DOHH2 (cell line): ENCODE results near the gene ITCH.
"Not testable (repeated sequence)": the region's sequence is repeated elsewhere in the genome, so short reads cannot be mapped to it uniquely, and the experiment has no call there.

ENCODE experiments used
- H3F3A ChIP-seq: fragments of 200-600 bp; sonication (generic), shearing (Covaris generic); 2 replicates; pipeline ENCODE4 v1.6.0; 2016; ENCODE audit warnings: antibody characterized with exemption, mild to moderate bottlenecking; ENCODE audit not compliant: control insufficient read depth, insufficient read depth
- H3K27ac ChIP-seq: fragments of 200-600 bp; sonication (generic); 2 replicates; pipeline ENCODE4 v1.5.1; 2014; ENCODE audit warnings: low read depth, mild to moderate bottlenecking, low read length, moderate library complexity
- H3K27me3 ChIP-seq: fragments of 200-600 bp; sonication (generic); 2 replicates; pipeline ENCODE4 v1.6.1; 2014; ENCODE audit warnings: mild to moderate bottlenecking, low read length, mixed read lengths; ENCODE audit not compliant: control insufficient read depth
- H3K36me3 ChIP-seq: fragments of 200-600 bp; sonication (generic); 2 replicates; pipeline ENCODE4 v1.6.1; 2014; ENCODE audit warnings: mild to moderate bottlenecking, low read length, moderate library complexity, mixed read lengths; ENCODE audit not compliant: control insufficient read depth
- H3K4me1 ChIP-seq: fragments of 200-600 bp; sonication (generic); 2 replicates; pipeline ENCODE4 v1.6.1; 2014; ENCODE audit warnings: mild to moderate bottlenecking, low read length, mixed read lengths; ENCODE audit not compliant: control insufficient read depth
- H3K4me2 ChIP-seq: fragments of 200-600 bp; sonication (generic); 2 replicates; pipeline ENCODE4 v1.6.0; 2014; ENCODE audit warnings: mild to moderate bottlenecking, low read length, moderate library complexity
- H3K4me3 ChIP-seq: fragments of 200-600 bp; sonication (generic); 2 replicates; pipeline ENCODE4 v1.5.1; 2014; ENCODE audit warnings: mild to moderate bottlenecking, low read length, mixed read lengths
- H3K79me2 ChIP-seq: fragments of 200-600 bp; sonication (generic); 2 replicates; pipeline ENCODE4 v1.6.1; 2014; ENCODE audit warnings: mild to moderate bottlenecking, low read length, mixed read lengths; ENCODE audit not compliant: control insufficient read depth
- H3K9me2 ChIP-seq: fragments of 200-600 bp; sonication (generic); replicated peaks from 2 replicates; pipeline ENCODE4 v1.6.1; 2014; ENCODE audit warnings: mild to moderate bottlenecking, low read length, mixed read lengths; ENCODE audit not compliant: control insufficient read depth
- H3K9me3 ChIP-seq: fragments of 200-600 bp; sonication (generic); 2 replicates; pipeline ENCODE4 v1.6.1; 2014; ENCODE audit warnings: antibody characterized with exemption, low read length, mixed read lengths; ENCODE audit not compliant: control insufficient read depth, insufficient read depth
- H4K20me1 ChIP-seq: fragments of 200-600 bp; sonication (generic); 2 replicates; pipeline ENCODE4 v1.6.0; 2014; ENCODE audit warnings: low read depth, mild to moderate bottlenecking, antibody characterized with exemption, low read length, moderate library complexity; ENCODE audit not compliant: control insufficient read depth, insufficient read depth
- CTCF ChIP-seq: fragments of 200-600 bp; sonication (generic); IDR thresholded peaks from one replicate; pipeline ENCODE4 v1.5.1; 2014; ENCODE audit warnings: antibody characterized with exemption, mild to moderate bottlenecking, low read depth, low read length; ENCODE audit not compliant: poor library complexity, severe bottlenecking
- EZH2phosphoT487 ChIP-seq: fragments of 200-600 bp; sonication (generic); IDR thresholded peaks from 2 replicates; pipeline ENCODE4 v1.6.1; 2017; ENCODE audit warnings: borderline replicate concordance, mild to moderate bottlenecking, antibody characterized with exemption, low read length, moderate library complexity, mixed read lengths

ITCH gene

GRCh38 chr20:34347571-34347970 is 15.5 kb upstream of the ITCH start:
- H3F3A ChIP-seq = no peaks in the 10 kb centered on the region
- no peak overlapping the region for H3K27ac ChIP-seq
- no peaks in the 10 kb centered on the region for H3K9me2 ChIP-seq
- no peaks in the 10 kb centered on the region for H3K79me2 ChIP-seq
- no peak overlapping the region for H3K4me3 ChIP-seq
- H3K36me3 ChIP-seq = no peaks in the 10 kb centered on the region
- no peak overlapping the region for H3K4me2 ChIP-seq
- TF ChIP-seq EZH2phosphoT487 (no peak), CTCF (no peak)
- no peaks in the 10 kb centered on the region for H4K20me1 ChIP-seq
- no peaks in the 10 kb centered on the region for H3K9me3 ChIP-seq
- H3K4me1 ChIP-seq = peaks cover under 1% of the 10 kb centered on the region; the same call in 1 of the 2 replicates
- no peaks in the 10 kb centered on the region for H3K27me3 ChIP-seq

GRCh38 chr20:34350095-34350494 is 13.0 kb upstream of the ITCH start:
- Histone ChIP-seq H3K9me2 (no peaks in the 10 kb centered on the region), H4K20me1 (no peaks in the 10 kb centered on the region), H3K4me2 (no peak overlapping the region), H3K9me3 (no peaks in the 10 kb centered on the region), H3K36me3 (no peaks in the 10 kb centered on the region), H3F3A (no peaks in the 10 kb centered on the region), H3K4me1 (no peaks in the 10 kb centered on the region), H3K79me2 (no peaks in the 10 kb centered on the region), H3K4me3 (no peak overlapping the region), H3K27ac (no peak overlapping the region), H3K27me3 (no peaks in the 10 kb centered on the region)
- TF ChIP-seq CTCF (no peak), EZH2phosphoT487 (no peak)

GRCh38 chr20:34353467-34353866 is 9.6 kb upstream of the ITCH start:
- not testable (repeated sequence) for H3K4me3 ChIP-seq, H3F3A ChIP-seq, H3K27me3 ChIP-seq, H3K4me1 ChIP-seq, H3K9me2 ChIP-seq, H3K27ac ChIP-seq, H3K79me2 ChIP-seq, H3K4me2 ChIP-seq, H3K9me3 ChIP-seq, H3K36me3 ChIP-seq, H4K20me1 ChIP-seq

- Histone ChIP-seq H3F3A (no peaks in the 10 kb centered on the region), H3K9me3 (no peaks in the 10 kb centered on the region), H4K20me1 (no peaks in the 10 kb centered on the region), H3K4me3 (no peak overlapping the region), H3K27ac (no peak overlapping the region), H3K79me2 (no peaks in the 10 kb centered on the region), H3K4me2 (no peak overlapping the region), H3K36me3 (no peaks in the 10 kb centered on the region), H3K27me3 (no peaks in the 10 kb centered on the region), H3K9me2 (no peaks in the 10 kb centered on the region), H3K4me1 (no peaks in the 10 kb centered on the region)
- TF ChIP-seq EZH2phosphoT487 (no peak), CTCF (no peak)
Observed at GRCh38 chr20:34355427-34355826, 7.6 kb upstream of the ITCH start.

- not testable (repeated sequence) for H3K4me2 ChIP-seq, H3F3A ChIP-seq, H3K9me2 ChIP-seq, H4K20me1 ChIP-seq, H3K4me3 ChIP-seq, H3K27me3 ChIP-seq, H3K36me3 ChIP-seq, H3K9me3 ChIP-seq, H3K27ac ChIP-seq
- H3K4me1 ChIP-seq = peaks cover 22% of the 10 kb centered on the region
- H3K79me2 ChIP-seq = peaks cover 16% of the 10 kb centered on the region
Observed at GRCh38 chr20:34359729-34360128, 3.3 kb upstream of the ITCH start.
